CD4-positive, alpha-beta T cell treated with Interleukin-4 for 1 hour (primary cell): Measurements from ENCODE around the gene GOLGA6L6.
"Not testable (repeated sequence)": the region's sequence is repeated elsewhere in the genome, so short reads cannot be mapped to it uniquely, and the experiment has no call there.

Experiments used
- DNase-seq, 2 donors: peaks; one replicate each; pipeline ENCODE4 v3.0.0-alpha.2; 2020 to 2022

GOLGA6L6 gene, protein sequence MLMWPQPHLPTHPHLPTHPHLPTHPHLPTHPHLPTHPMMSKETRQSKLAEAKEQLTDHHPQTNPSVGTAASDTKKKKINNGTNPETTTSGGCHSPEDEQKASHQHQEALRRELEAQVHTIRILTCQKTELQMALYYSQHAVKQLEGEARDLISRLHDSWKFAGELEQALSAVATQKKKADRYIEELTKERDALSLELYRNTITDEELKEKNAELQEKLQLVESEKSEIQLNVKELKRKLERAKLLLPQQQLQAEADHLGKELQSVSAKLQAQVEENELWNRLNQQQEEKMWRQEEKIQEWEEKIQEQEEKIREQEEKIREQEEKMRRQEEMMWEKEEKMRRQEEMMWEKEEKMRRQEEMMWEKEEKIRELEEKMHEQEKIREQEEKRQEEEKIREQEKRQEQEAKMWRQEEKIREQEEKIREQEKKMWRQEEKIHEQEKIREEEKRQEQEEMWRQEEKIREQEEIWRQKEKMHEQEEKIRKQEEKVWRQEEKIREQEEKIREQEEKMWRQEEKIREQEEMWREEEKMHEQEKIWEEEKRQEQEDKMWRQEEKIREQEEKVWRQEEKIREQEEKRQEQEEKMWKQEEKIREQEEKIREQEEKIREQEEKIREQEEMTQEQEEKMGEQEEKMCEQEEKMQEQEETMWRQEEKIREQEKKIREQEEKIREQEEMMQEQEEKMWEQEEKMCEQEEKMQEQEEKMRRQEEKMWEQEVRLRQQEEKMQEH

DNA sequence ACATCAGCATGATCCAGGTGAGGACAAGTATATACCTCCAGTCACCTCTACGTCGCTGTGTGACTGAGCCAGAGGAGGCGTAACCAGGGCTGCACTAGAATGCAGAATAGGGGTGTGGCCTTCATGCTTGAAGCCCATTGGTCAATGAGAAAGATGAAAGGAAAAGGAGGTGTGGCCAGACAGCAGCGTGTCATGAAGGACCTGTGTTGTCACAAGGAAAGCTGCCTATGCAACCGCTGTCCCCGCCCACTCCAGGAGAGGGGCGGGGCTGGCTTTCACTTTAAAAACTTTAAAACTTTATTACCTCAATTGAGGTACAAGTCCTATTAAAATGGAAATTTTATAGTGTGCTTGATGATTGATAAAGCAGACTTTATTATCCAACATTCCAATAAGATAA lies at the start of gene GOLGA6L6:
TSS of gene GOLGA6L6 (minus strand) at position 101 of the 400 bp plus-strand sequence. CDS start at position 10, 91 bp downstream.
- DNase-seq = not testable (repeated sequence)

DNA sequence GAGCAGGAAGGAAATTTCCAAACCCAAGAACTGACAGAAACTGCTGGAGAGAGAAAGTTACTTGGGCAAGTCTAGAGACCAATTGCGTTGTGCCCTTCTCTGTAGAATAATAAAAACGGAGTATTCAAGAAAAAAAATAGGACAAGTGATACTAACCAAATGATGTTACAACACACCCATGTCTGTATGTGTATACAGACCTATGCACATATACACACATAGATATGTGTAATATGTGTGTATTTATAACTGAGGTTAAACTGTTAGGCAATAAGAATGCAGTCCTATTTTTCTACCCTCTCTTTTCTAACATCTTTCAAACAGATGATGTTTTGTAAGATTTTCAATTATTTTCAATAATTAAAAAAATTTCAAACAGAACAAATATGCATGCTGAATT lies 48.5 kb upstream of the GOLGA6L6 start:
- DNase-seq = not testable (repeated sequence)

DNA sequence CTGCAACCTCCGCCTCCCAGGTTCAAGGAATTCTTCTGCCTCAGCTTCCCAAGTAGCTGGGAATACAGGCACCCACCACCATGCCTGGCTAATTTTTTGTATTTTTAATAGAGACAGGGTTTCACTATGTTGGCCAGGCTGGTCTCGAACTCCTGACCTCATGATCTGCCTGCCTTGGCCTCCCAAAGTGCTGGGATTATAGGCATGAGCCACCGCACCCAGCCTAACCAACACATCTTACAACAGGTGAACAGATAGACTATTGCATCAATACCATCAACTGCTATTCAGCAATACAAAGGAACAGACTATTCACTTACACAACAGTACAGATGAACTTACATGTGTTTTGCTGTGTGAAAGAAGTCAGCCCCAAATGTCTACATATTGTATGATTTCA lies 45.2 kb upstream of the GOLGA6L6 start:
- not testable (repeated sequence) for DNase-seq

DNA sequence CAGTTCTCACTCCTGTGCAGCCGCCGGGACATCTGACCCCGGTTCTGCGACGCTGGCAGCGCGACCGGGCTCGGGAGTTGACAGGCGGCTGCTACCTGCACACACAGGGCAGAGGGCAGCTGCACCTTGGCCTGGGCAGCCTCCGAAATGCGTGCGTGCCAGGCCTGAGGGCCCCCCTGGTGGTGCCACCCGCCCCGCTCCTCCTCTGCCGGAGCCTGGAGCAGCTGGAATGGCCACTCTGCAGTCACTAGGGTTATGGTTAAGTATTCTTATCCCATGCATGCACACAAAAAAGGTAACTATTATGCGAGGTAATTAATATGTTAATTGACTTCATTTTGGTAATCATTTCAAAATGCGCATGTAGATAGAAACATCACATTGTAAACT lies 41.1 kb upstream of the GOLGA6L6 start:
- DNase-seq = not testable (repeated sequence)

DNA sequence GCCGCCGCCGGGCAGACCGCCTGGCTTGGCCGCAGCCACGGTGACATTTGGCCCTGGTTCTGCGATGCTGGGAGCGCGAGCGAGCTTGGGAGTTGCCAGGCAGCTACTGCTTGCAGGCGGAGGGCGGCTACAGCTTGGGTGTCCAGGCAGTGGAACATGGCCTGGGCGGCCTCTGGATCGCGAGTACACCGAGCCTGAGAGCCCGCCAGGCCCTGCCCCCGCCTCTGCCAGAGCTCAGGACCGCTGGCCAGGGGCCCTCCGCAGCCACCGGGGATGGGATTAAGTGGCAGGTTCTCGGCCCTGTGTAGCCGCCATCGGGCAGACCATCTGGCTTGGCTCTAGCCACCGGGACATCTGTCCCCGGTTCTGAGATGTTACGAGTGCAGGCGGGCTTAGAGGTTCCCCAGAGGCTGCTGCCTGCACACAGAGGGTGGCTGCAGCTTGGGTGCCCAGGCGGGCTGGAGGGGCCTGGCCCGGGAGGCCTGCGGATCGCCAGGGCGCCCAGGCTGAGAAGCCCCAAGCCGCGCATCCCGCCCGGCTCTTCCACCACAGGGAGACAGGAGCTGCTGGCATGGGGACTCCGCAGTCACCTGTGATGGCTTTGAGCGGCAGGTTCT lies 40.6 kb upstream of the GOLGA6L6 start:
- DNase-seq = not testable (repeated sequence)

DNA sequence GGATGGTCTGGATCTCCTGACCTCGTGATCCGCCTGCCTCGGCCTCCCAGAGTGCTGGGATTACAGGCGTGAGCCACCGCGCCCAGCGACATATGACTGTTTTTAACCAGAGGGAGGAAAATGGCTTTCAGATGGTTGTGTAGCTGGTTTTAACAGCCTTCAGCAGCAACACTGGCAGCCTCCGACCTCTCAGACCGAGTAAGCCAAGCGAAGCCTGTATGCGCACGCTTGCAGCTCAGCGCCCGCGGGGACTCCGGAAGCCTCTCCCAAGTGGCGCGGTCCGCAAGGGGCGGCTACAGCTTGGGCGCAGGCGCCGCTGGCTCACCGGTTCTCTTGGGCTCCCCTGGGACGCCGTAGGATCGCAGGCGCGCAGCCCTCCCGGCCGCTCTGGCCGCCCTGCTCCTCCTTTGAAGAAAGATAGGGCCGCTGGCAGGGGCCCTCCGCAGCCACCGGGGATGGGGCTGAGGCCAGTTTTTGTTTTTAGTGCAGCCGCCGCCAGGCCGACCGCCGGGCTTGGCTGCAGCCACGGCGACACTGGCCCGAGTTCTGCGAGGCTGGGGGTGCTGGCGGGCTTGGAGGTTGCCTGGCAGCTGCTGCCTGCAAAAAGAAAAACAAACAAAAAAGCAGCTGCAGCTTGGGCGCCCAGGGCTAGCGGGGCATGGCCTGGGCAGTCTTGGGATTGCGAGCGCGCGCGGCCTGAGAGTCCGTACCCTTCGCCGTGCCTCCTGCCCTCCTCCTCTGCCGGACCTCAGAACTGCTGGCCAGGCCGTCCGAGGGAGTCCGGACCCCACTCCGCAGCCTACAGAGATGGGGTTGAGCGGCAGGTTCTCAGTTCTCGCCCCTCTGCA lies 39.9 kb upstream of the GOLGA6L6 start:
- DNase-seq = not testable (repeated sequence)

DNA sequence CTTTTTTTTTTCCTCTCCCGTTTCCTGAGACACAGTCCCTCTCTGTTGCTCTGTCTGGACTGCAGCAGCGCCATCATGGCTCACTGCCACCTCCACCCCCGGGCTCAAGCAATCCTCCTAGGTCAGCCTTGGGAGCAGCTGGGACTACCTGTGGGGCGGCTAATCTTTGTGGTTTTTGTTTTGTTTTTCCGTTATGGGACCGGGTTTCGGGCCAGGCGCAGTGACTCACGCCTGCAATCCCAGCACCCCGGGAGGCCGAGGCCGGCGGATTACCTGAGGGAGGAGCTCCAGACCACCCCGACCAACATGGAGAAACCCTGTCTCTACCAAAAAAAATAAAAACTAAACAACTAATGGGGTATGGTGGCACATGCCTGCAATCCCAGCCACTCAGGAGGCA lies 38.1 kb upstream of the GOLGA6L6 start:
- DNase-seq = not testable (repeated sequence)

DNA sequence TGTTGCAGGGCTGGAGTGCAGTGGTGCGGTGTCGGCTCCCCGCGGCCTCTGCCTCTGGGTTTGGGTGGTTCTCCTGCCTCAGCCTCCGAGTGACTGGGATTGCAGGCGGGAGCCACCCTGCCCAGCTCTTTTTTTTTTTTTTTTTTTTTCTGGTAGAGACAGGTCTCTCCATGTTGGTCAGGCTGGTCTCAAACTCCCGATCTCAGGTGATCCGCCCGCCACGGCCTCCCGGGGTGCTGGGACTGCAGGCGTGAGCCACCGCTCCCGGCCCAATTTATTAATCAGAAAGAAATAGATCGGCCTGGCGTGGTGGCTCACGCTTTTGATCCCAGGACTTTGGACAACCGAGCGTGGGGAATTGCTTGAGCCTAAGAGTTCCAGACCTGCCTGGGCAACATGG lies 9.7 kb upstream of the GOLGA6L6 start:
- DNase-seq = not testable (repeated sequence)

DNA sequence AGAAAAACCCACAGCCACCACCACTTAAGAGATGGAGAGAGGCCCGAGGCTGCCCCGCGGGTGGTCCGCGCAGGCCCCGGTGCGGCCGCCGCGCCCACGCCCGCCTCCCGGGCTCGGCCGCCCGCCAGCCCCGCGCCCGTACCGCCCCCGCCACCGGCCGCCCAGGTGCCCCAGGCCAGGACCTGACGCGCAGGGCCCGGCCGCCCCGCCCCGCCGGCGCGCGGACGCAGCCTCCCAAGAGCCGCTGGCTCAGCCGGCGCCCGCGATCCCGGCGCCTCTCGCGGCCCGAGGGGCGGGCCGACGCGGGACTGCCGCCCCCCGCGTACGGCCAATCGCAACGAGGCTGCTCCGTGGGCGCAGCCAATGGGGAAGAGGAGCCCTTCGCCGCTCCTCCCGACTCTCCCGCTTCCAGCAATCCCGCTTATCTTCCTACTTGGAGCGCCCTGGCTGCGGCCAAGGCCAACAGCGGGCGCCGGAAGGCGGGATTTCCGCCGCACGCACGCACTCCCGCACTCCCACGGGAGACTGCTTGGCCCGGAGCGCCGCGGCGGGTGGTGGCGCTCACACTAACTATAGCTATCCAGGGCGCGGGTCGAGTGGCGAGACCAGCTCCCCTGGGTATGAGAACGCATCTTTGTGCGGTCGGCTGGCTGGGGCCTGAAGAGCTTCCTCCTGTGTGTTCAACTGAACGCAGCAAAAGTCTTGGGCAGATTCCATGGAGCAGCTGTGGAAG lies 35.5 kb downstream of the GOLGA6L6 start:
- not testable (repeated sequence) for DNase-seq

DNA sequence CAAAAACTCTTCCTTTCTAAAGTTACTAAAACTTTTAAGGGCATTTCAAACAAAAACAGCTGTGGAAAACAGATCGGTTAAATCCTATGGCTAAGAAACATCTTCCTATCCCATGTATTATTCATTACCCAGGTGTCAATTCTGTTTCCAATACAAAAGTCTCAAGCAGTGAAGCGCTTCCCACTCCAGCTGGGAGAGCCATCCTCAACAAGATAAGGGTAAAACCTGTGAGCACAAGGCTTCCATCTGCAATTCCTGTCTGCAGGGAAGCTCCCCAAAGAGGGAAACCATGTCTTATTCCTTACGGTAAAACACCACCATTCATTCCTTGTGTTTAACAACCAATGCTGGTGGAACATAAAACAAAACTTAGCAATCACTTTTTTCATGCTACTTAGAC lies 38.8 kb downstream of the GOLGA6L6 start:
- DNase-seq = not testable (repeated sequence)

DNA sequence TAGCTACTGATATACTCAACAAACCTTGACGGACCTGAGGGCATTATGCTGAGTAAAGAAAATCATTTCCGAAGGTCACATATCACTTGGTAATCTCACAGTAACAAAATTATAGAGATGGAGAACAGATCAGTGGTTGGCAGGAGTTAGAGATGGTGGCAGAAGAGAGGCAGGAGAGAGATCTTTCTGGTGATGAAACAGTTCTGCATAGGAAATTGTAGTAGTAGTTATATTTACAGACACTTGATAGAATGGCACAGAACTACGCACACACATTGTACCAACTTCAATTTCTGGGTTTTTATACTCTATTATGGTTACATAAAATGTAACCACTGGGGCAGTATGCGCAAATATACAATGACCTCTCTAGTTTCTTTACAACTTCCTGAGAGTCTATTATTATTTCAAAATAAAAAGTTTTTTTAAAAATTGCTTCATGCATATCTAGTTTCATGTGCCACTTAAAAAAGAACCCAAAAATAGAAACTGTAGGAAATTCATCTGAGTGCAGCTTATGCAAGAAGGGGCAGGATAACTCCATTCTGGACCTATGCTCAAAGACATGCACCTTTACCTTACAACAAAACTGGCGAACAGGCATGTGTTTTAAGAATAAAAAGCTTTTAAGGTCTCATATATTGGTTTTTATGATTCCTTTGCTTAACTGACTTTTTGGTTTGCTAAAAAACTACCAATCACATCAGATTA lies 39.9 kb downstream of the GOLGA6L6 start:
- DNase-seq = not testable (repeated sequence)

DNA sequence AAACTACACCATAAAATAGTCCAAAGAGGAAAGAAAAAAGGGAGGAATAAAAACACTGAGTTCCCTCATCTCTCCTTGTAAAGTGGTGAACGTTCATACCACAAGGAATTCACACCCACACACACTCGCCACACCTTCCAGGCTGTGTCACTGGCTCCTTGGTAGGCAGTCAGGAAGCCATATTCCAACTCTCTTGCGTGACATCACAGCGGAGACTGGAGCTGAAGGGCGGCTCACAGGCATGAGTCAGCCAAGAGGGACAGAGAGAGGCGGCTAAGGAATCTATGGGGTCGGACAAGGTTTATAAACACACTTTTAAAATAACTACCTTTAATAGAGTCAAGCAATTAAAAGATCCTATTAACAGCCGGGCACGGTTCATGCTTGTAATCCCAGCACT lies 43.8 kb downstream of the GOLGA6L6 start:
- DNase-seq = not testable (repeated sequence)

DNA sequence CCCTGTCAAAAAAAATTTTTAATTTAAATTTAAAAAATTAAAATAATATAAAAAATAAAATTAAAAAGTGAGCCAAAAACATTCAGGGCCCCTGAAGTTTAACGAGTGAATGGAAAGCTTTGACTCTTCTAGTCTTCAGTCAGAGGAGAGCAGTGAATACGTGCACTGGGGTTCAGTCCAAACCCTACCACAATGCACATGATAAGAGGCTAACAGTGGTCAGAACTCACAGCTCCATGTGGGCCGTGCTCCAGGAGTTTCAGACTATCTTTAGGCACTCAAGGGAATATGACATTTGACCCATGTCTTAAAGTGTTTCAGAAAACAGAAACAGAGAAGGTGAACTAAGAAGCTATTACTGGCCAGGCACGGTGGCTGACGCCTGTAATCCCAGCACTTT lies 48.6 kb downstream of the GOLGA6L6 start:
- DNase-seq = not testable (repeated sequence)

DNA sequence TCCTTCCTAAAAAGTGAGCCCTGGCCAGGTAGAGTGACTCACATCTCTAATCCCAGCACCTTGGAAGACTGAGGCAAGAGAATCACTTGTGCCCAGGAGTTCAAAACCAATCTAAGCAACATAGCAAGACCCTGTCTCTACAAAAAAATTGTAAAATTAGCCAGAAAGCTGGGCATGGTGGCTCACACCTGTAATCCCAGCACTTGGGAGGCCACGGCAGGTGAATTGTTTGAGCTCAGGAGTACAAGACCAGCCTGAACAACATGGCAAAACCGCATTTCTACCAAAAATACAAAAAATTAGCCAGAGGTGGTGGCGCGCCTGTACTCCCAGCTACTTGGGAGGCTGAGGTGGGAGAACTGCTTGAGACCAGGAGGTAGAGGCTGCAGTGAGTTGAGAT lies 49.0 kb downstream of the GOLGA6L6 start:
- not testable (repeated sequence) for DNase-seq

DNA sequence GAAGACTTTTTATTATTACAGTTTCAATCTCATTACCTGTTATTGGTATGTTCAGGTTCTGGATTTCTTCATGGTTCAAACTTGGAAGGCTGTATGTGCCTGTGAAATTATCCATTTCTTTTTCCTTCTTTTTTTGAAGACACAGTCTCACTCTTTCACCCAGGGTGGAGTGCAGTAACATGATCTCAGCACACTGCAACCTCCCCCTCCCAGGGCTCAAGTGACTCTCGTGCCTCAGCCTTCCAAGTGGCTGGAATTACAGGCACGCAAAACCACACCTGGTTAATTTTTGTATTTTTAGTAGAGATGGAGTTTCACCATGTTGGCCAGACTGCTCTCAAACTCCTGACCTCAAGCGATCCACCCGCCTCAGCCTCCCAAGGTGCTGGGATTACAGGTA lies 52.3 kb downstream of the GOLGA6L6 start:
- DNase-seq = not testable (repeated sequence)
